HG03159 (cell line): ENCODE results near the gene NRGN.
A peak's percentile ranks its signal among the peaks of the same experiment; 100 is the strongest.
"Not testable (repeated sequence)": the region's sequence is repeated elsewhere in the genome, so short reads cannot be mapped to it uniquely, and the experiment has no call there.

Experiments
- ATAC-seq: cut with Tn5 transposase; IDR thresholded peaks from one replicate; pipeline ENCODE4 v1.9.1; 2021; ENCODE audit warnings: mild to moderate bottlenecking, moderate library complexity; ENCODE audit not compliant: unreplicated experiment

NRGN gene

GRCh38 chr11:124756033-124756752, 16.5 kb downstream of the NRGN start:
- no peak for ATAC-seq

DNA sequence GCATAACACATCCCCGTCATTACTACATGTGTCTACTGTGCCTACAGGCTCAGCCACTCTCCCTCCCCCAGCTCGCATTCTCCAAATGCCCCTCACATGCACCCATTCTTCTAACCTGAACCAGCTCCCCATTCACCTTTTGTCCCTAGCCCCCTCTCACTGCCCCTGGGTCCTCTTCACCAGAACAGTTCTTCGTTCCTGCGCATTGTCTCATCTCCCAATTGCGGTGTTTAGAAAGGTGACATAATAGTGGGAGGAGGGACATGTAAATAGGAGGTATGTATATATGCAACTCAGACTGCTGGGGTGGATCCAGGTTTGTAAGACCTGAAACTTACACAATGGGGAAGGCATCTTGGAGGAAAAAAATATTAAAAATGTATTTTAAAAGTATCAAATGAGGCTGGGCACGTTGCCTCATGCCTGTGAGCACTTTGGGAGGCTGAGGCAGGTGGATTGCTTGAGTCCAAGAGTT, 17.0 kb downstream of the NRGN start:
- no peak for ATAC-seq

GRCh38 chr11:124757320-124757719, 17.6 kb downstream of the NRGN start:
- ATAC-seq, result no peak

DNA sequence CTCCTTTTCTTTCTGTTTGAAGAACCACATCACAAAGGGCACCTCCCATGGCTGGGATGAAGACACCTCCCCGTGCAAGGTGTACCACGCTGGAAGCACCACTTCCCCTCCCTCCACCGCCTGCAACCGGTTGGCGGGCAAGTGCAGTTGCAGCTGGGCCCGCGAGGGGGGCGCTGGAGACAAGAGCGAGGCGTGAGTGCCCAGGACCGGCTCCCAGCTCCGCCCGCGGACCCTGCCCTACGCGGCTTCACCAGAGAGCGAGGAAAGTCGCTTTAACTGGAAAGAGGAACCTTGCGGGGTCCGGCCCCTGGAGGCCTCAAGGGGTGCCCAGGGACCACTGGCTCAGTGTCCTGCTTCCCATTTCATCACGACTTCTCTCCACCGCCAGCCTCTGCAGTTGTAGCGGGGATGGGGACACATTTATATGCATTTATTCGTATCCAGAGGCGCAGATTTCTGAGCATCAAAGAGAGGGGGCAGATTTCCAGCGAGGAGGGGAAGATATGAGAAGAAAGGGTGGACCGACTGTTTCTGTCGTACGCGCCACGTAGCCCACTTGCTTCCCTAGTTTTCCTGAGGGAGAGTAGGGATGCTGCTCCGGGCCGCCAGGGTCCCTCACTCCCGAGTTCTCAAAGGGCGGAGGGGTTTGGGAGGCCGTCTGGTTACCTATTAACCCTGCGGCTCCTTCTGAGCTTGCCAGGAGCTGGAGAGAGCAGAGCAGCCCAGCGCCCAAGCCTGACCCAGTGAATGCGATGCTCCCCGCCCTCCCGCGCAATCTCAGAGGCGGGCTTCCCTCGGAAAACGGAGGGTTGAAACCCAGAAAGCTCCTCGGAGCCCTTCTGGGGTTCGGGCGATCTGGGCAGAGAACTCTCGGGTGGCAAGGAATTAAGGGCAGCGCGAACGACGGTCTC, 18.9 kb downstream of the NRGN start:
- peak; percentile 56 for ATAC-seq

DNA sequence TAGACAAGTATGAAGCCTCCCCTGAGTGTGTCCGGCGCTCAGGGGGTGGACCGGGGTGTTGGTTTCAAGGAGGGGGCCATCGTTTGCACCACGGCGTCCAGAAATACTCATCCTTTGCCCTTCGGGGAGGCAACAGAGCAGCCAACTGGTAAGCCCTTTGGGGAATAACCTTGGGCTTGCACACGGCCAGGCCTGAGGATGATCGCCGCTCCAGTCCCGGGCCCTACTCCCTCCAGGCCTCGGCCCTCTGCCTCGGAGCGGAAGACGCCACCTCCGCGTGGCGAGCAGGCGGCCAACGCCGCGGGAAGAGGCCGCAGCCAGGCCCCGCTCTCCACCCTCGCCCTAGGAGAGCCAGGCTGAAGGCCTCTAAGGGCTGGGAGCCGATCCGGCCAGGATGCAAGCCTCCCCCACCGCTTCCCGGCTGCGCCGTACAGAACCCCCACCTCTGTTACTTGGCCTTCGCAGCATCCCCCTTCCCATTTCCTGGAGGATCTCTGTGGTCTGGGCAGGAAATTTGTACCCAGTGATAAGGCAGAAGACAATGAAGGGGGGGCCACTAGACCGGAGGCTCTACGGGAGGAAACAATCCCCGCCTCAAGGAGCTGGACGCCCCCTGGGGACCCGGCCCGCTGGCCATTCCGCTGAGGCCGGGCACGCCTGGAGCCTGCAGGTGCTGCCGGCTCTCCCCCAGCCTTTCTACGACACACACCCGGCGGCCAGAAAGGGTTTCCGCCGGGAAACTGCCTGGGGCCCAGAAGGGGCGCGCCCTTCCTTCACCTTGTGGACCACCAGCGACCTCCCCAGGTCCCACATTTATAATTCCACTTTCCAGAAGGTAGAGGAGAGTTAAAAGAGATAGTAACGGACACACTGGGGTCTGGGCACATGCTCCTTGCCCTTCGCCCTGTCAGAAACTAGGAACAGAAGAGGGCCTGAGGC, 19.8 kb downstream of the NRGN start:
- no peak for ATAC-seq

- peak; percentile 24 for ATAC-seq
These were observed 20.5 kb downstream of the NRGN start for GRCh38 chr11:124760205-124760652.

DNA sequence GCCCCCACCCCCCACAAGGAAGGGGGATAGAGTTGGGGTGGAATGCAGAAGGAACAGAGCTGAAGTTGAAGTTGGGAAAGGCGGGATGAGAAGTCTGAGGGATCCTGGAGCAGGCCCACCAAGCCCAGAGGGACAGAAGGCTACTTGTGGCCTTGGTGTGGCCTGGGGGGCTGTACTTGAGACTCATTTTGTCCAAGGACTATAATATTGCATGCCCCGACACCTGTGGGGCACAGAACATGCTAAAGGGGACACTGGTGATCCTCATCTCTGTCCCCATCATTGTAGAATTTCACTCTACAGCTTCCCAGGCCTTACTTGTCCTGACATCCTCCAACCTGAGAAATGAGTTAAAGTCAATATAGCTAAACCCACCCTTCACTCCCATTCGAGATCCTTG, 21.1 kb downstream of the NRGN start:
- no peak for ATAC-seq

DNA sequence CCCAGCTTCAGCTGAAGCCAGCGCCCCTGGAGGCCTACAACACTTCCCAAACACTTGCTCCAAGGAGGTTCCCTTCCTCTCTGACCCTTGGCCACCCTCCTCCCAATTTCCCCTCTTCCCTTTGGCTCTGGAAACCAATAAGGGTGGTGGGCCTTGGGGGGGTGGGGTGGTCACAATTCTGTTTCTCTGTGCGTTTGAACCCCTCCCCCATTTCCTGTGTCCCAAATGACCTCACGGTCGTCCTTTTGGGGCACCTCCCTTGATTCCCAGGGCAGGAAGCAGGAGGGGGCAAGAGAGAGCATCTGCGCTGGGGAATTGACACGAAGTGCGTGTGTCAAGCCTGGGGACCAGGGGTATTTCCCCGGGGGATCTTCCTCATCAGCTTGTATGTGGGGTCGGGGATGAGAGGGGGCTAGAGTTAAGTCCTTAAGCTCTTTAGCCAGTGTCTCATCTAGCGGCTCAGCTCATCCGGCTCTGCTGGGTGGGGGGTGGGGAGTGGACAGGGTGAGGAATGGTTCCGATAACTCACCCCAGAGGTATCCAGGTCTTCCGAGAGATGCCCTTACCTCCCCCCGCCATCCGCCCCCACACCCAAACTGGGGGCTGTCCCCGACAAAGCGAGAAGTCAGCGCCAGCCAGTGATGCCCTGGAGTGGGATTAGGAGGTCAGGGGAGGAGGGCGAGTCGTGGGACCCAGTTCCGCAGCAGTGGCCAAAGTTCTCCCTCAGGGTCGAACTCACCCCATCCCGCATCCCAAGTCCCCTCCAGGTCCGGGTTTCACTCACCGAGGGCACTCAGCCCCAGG, 21.8 kb downstream of the NRGN start:
- ATAC-seq, result no peak

DNA sequence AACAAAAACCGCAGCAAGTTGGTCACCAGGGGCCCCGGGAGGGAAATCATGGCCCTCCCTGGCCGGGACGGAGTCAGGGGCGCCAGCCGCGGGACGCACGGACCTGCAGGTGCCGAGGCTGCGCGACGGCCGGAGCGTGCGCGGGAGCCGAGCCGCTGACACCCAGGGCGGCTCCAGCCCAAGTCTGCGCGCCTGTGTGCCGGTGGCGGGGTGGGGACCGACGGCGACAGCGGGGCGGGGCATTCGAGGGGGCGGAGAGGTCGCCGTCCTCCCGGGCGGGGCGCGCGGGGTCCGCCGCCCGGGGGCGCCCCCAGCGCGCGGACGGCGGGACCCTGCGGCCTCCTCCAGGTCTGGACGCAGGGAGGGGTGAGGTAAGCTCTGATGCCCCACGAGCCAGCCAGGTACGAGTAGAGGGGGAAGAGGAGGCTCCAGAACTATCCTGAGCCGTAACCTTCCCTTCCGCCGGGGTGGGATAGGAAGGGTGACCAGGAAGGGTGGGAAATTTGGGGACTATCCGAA, 22.4 kb downstream of the NRGN start, which contains the start of gene ESAM:
Gene ESAM (minus strand): TSS at position 186 of the 519 bp plus-strand sequence. CDS start 136 bp downstream, at position 50.
- peak; percentile 58 for ATAC-seq

- peak; percentile 10 for ATAC-seq
These were observed 22.9 kb downstream of the NRGN start for GRCh38 chr11:124762624-124763155.

- ATAC-seq, result peak; percentile 23
These were observed 23.6 kb downstream of the NRGN start for GRCh38 chr11:124763156-124763947.

- no peak for ATAC-seq
These were observed 26.4 kb downstream of the NRGN start for GRCh38 chr11:124766156-124766555.

GRCh38 chr11:124768914-124769313, 29.2 kb downstream of the NRGN start:
- ATAC-seq, result no peak

DNA sequence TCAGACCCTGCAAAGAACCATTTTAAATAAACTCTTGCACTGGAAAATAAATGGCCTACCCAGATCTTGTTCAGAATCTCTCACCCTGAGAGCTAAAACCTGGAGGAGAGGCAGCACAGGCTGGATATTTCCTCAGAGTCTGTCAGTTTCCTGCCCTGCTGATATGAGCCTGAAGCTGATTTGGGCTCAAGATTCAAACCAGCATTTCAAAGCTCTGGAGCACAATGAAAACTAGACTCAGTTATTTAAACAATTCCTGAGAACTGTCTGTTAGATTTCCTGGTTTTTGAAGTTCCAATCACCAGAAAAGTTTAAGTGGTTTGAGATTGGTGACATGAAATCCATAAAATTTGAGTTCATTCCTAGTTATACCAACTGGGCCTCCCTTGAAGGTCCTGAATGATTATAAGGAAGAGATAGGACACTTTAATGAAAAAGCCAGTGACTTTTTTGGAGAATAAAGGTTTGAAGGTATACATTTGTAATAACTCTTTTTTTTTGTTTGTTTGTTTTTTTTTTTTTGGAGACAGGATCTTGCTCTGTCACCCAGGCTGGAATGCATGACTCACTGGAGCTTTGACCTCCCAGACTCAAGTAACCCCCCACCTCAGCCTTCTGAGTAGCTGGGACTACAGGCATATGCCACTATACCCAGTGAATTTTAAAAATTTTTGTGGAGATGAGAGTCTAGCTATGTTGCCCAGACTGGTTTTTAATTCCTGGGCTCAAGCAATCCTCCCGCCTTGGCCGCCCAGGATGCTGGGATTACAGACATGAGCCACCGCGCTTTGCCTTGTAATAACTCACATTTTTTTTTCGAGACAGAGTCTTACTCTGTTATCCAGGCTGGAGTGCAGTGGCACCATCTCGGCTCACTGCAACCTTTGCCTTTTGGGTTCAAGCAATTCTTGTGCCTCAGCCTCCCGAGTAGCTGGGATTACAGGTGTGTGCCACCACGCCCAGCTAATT, 30.3 kb downstream of the NRGN start:
- no peak for ATAC-seq

DNA sequence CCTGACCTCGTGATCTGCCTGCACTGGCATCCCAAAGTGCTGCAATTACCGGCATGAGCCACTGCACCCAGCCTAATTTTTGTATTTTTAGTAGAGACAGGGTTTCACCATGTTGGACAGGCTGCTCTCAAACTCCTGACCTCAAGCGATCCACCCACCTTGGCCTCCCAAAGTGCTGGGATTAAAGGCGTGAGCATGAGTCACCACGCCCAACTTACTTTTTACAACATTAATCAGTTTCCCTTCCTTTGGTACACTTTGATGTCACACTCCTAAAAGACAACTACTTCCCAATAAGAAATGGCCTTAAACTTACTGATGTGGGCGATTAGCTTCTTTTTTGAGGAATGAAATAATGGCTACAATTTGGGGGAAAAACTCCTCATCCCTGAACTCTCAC, 31.2 kb downstream of the NRGN start:
- ATAC-seq, result not testable (repeated sequence)

GRCh38 chr11:124776865-124777645, 37.3 kb downstream of the NRGN start:
- ATAC-seq, result no peak

DNA sequence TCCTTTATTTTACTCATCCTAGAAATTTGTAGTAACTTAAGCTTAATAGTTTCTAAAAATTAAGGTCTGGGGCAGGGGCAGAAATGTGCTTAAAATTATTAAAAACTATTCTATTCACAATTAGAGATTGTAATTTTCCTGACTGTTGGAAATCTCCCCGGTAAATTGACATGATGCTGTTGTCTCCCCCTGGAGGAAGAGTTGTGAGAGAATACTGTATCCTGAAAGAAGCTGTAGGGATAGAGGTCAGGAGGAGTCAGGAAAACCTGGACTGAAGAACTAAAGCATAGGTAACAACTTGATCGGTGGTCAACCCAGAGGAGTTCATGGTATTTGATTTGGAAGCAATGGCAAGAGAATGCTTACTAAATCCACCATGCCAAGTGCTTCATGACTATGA, 38.5 kb downstream of the NRGN start:
- ATAC-seq, result no peak
